ENCODE data around the gene AP1S2.
A peak's percentile ranks its signal among the peaks of the same experiment; 100 is the strongest.
"Not testable (repeated sequence)": the region's sequence is repeated elsewhere in the genome, so short reads cannot be mapped to it uniquely, and the experiment has no call there.

The AP1S2 gene

GRCh38 chrX:15883540-15883863 is 28.9 kb upstream of the AP1S2 start:
- no peak for TF ChIP-seq CTCF (IDR thresholded peaks at IDR 0.05; ENCODE audit: unreplicated experiment in 3 of 3)
- no peak overlapping the region for H3K27ac Mint-ChIP-seq
- H3K36me3 Mint-ChIP-seq (ENCODE audit: low read depth), result peaks cover 4% of the 10 kb centered on the region
- H3K4me1 Mint-ChIP-seq, result no peaks in the 10 kb centered on the region
- H3K9me3 Mint-ChIP-seq, result peaks cover 7% of the 10 kb centered on the region
- H3K27me3 Mint-ChIP-seq (ENCODE audit: low read depth), result no peaks in the 10 kb centered on the region
- H3K4me3 Mint-ChIP-seq, result no peak overlapping the region

DNA sequence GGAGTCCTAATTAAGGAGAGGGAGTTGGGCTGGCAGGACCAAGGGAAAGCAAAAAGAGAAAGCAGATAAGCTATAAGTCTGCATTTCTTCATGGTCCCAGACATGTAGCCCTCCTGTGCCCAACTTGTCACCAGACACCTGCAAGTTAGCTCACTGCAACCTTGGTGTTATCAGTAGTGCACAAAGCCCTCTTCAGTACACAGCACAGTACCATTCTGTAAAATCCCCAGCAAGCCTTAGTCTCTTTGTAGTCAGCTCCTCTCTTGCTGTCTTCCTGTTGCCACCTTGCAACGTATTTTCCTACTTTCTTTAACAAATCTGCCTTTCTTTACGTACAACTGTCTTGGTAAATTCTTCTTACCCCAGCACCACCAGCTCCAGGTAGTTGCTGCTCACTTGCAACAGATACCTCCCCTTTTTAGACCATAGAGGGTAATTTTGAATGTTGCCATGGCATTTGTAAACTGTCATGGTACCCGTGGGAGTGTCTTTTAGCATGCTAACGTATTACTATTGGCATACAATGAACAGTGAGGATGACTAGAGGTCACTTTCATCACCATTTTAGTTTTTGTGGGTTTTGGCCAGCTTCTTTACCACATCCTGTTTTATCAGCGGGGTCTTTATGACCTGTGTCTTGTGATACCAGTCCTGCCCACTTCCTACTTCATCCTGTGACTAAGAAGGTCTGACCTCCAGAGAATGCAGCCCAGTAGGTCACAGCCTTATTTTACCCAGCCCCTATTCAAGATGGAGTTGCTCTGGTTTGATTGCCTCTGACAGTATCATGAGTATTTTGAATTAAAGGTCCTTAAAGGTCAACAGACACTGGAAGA is 28.3 kb upstream of the AP1S2 start:
- H3K4me1 Mint-ChIP-seq, result no peaks in the 10 kb centered on the region
- no peaks in the 10 kb centered on the region for H3K27me3 Mint-ChIP-seq (ENCODE audit: low read depth)
- no peak for TF ChIP-seq CTCF (IDR thresholded peaks at IDR 0.05; ENCODE audit: unreplicated experiment in 3 of 3)
- H3K36me3 Mint-ChIP-seq (ENCODE audit: low read depth), result peaks cover 4% of the 10 kb centered on the region
- no peak overlapping the region for H3K27ac Mint-ChIP-seq
- H3K4me3 Mint-ChIP-seq, result no peak overlapping the region
- H3K9me3 Mint-ChIP-seq, result peaks cover 9% of the 10 kb centered on the region

GRCh38 chrX:15881381-15881897 is 26.8 kb upstream of the AP1S2 start:
- Mint-ChIP-seq H3K4me1 (no peaks in the 10 kb centered on the region), H3K4me3 (no peak overlapping the region), H3K36me3 (ENCODE audit: low read depth) (peaks cover 4% of the 10 kb centered on the region), H3K9me3 (peaks cover 9% of the 10 kb centered on the region), H3K27me3 (ENCODE audit: low read depth) (no peaks in the 10 kb centered on the region), H3K27ac (no peak overlapping the region)
- no peak for TF ChIP-seq CTCF (IDR thresholded peaks at IDR 0.05; ENCODE audit: unreplicated experiment in 3 of 3)

DNA sequence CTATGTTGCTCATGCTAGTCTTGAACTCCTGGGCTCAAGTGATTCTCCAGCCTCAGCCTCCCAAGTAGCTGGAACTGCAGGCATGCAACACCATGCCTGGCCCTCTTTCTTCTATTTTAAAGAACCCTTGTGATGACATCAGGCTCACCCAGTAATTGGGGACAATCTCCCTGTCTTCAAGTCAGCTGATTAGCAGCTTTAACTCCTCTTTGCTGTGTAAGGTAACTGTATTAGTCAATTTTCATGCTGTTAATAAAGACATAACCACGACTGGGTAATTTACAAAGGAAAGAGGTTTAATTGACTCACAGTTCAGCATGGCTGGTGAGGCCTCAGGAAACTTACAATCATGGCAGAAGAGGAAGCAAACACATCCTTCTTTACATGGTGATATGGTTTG is 23.3 kb upstream of the AP1S2 start:
- H3K36me3 Mint-ChIP-seq (ENCODE audit: low read depth); H3K9me3 Mint-ChIP-seq; H3K27ac Mint-ChIP-seq; H3K4me3 Mint-ChIP-seq; H3K27me3 Mint-ChIP-seq (ENCODE audit: low read depth): not testable (repeated sequence)
- H3K4me1 Mint-ChIP-seq, result peaks cover 13% of the 10 kb centered on the region

DNA sequence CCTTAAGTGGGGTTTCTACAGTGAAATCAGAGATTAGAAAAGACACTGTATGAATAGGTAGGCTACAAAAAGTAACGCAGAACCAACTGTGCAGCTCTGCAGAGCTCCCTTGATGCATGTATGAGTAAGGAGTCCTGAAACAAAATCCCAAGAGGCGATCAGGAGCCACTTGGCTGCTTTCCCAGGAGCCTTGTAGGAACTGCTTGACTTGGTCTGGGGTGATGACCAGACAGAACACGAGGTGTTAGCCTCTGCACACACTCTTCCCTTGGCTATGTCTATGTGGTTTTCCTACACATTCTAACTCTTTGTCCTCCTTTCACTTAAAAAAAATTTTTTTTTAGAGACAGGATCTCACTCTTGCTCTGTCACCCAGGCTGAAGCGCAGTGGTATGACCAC is 22.8 kb upstream of the AP1S2 start:
- no peak for TF ChIP-seq CTCF (IDR thresholded peaks at IDR 0.05; ENCODE audit: unreplicated experiment in 3 of 3)
- peaks cover 13% of the 10 kb centered on the region for H3K4me1 Mint-ChIP-seq
- no peak overlapping the region for H3K27ac Mint-ChIP-seq
- no peak overlapping the region for H3K4me3 Mint-ChIP-seq
- peaks cover 4% of the 10 kb centered on the region for H3K36me3 Mint-ChIP-seq (ENCODE audit: low read depth)
- peaks cover 9% of the 10 kb centered on the region for H3K9me3 Mint-ChIP-seq
- H3K27me3 Mint-ChIP-seq (ENCODE audit: low read depth), result no peaks in the 10 kb centered on the region

DNA sequence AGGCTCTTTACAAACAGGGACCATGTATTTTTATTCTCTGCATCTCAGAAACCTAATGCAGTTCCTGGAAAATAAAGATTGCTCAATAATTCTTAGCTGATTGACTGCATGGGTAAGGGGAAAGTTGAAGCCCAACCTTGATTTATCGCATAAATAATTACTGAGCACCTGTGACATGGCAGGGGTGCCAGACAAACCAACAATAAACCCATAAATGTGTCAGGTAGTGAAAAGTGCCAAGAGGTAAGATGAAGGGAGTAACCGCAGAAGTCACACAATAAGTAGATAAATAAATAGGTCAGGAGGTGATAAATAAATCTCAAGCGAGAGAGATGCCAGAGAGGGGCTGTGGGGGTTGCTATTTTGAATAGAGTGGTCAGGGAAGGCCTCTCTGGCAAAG is 20.1 kb upstream of the AP1S2 start:
- Mint-ChIP-seq H3K4me1 (peaks cover 13% of the 10 kb centered on the region), H3K4me3 (no peak overlapping the region), H3K27ac (peak overlapping the region in 1 of 3 experiments; percentile 0), H3K36me3 (ENCODE audit: low read depth) (peaks cover 4% of the 10 kb centered on the region), H3K27me3 (ENCODE audit: low read depth) (no peaks in the 10 kb centered on the region), H3K9me3 (peaks cover 2% of the 10 kb centered on the region)
- no peak for TF ChIP-seq CTCF (IDR thresholded peaks at IDR 0.05; ENCODE audit: unreplicated experiment in 3 of 3)

Measured in nephron (organoid).